VCaP (cell line): Measurements from ENCODE around the gene PSENEN.

Experiments used
- H3K27ac ChIP-seq: fragments of 450-650 bp; 2 replicates; pipeline ENCODE4 v1.5.1; 2017
- TF ChIP-seq, protein P1 (sequence below): fragments of 450-650 bp; conservative IDR thresholded peaks from 2 replicates; pipeline ENCODE4 v1.5.1; 2017; ENCODE audit warnings: mild to moderate bottlenecking, moderate library complexity

PSENEN gene

DNA sequence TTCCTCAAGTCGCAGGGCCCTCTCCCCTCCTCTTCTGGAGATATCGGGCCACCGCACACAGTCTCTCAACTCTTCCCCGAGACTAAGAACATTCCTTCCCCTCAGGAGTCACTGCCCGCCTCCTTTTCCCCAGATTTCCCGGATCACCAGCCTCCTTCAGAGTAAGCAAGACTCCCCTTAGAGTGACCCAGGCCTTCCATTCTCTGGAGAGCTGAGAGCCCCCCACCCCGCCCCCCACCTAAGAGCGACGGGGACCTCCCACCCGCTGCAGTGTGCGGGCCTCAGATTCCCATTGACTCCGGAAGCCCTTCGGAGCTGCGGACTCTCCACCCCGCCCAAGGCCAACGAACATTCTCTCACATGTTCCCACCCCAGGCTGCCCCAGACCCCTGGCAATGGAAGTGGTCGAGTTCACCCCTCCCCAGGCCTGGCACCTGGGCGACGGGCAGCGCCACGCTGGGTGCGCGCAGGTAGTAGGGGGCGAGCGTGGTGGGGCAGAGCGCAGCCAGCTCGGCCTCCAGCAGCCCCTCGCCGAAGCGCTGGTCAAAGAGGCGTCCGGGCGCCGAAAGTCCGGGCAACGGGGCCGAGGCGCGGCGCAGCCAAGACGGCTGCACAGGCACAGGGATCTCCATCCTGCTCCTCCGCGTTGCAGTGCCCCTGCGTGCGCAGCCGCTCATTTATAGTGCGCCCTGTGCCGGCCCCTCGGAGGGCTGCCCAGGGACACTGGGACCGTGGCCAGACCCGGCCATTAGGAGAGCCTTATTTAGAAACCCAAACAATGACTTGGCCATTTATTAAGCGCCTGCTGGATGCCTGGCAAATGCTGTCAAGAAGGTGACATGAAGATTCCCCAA is 11.2 kb downstream of the PSENEN start, which contains the start of gene HSPB6:
Gene HSPB6 (minus strand): TSS at position 653 of the 854 bp plus-strand sequence. CDS start 21 bp downstream, at position 632.
- H3K27ac ChIP-seq = peak within 1 kb of the TSS; percentile 85
- TF ChIP-seq, protein P1, sequence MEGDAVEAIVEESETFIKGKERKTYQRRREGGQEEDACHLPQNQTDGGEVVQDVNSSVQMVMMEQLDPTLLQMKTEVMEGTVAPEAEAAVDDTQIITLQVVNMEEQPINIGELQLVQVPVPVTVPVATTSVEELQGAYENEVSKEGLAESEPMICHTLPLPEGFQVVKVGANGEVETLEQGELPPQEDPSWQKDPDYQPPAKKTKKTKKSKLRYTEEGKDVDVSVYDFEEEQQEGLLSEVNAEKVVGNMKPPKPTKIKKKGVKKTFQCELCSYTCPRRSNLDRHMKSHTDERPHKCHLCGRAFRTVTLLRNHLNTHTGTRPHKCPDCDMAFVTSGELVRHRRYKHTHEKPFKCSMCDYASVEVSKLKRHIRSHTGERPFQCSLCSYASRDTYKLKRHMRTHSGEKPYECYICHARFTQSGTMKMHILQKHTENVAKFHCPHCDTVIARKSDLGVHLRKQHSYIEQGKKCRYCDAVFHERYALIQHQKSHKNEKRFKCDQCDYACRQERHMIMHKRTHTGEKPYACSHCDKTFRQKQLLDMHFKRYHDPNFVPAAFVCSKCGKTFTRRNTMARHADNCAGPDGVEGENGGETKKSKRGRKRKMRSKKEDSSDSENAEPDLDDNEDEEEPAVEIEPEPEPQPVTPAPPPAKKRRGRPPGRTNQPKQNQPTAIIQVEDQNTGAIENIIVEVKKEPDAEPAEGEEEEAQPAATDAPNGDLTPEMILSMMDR = no peak

DNA sequence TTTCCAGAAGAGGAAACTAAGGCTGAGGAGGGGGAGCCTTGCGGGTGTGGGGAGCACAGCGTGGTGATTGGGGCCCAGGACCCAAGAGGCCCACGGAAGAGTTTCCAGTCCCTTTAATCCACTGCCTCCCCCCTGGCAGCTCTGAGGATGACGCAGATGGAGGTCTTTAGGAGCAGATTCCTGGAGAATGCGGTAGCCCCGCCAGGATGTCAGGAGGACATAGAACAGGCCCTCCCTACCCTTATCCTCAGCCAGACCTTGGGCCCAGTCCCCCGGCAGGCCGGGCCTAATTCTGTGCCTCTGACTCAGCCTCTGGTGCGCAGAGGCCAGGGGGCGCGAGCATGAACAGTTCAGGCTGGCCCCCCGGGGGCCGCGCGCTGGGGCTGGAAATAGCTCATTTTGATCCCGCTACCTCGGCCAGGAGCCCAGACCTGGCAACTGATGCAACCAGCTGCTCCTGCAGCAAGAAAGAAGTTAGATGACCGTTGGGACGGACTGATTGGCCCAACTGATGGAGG is 11.8 kb downstream of the PSENEN start:
- TF ChIP-seq, protein P1 = no peak
- H3K27ac ChIP-seq = peak overlapping the region; percentile 85

DNA sequence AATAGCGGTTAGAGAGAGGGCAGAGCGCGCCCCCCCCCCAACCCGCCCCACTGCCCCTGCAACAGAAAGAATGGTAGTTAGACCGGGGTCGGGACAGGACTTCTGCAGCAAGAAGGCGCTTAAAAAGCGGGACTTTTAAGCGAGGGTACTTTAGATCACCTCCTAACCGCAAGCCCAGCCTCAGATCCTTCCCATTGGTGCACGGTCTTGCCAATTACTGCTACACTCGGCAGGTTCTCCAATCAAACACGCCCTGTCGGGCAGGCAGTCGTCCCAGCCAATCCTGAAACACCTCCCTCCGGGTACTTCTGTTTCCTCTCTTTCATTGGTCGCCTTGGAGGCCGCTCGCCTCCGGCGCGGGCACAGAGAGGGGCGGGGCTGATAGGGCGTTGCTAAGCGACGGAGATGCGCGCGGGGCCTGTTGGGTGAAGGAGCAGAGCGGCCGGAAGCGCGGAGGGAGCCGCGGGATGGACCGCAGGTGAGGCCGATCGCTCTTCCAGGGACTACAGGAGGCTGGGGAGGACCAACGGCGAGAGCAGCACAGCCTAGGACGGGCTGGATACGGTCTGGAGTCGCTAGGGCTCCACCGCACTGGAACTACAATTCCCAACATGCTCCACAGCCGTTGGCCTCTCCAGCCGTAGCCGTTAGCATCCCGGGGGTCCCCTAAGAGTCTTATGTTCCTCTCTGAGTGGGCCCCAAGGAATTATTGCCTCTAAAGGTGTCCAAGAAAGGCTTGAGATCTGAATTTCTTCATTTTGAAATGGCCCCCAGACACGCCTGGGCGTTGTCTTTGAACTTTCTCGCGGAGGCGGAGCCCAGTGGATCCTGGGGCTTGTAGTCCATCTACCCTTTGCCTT is 12.5 kb downstream of the PSENEN start, which contains the start of gene PROSER3:
Gene PROSER3 (plus strand): TSS at position 428 of the 860 bp plus-strand sequence. CDS start 40 bp downstream, at position 468.
- TF ChIP-seq, protein P1 = no peak
- peak within 1 kb of the TSS; percentile 85 for H3K27ac ChIP-seq

DNA sequence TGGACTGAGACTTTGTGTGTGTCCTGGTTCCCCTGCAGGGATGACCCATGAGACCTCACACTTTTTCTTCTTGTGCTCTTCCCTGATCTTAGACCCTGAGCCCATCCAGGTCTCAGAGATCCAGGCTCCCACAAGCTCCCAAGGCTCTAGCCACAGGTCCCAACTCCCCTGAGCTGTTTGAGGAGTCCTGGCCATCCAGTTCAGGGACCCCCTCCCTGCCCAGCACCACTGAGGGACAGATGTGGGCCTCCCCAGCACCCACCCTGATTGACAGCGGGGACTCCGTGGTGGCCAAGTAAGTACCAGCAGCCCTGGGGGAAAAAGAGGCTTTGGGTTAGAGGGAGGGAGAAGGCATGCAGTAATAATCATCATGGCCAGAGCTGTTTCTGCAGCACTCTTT is 14.2 kb downstream of the PSENEN start:
- no peak overlapping the region for H3K27ac ChIP-seq
- TF ChIP-seq, protein P1 = no peak

DNA sequence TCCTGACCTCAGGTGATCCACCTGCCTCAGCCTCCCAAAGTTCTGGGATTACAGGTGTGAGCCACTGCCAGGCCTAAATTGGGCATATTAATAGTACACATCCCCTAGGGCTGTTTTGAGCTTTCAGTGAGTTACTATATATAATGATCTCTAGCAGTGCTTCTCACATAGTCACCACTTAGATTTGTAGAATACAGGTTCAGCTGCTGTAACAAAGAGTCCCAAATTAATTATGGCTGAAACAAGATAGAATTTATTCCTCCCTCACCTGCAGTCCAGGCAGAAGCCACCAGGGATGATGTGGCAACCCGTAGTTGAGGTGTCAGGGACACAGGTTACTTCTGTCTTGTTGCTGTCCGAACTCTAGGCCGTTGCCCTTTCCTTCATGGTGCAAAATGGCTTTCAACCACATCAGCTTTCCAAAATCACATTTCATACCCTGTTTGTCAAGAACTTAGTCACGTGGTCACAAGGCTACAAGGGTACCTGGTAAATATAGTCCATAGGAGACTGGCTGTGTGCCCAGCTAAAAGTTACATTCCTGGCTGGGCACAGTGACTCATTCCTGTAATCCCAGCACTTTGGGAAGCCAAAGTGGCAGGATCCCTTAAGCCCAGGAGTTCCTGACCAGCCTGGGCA is 15.4 kb downstream of the PSENEN start:
- H3K27ac ChIP-seq = no peak overlapping the region
- TF ChIP-seq, protein P1 = no peak

DNA sequence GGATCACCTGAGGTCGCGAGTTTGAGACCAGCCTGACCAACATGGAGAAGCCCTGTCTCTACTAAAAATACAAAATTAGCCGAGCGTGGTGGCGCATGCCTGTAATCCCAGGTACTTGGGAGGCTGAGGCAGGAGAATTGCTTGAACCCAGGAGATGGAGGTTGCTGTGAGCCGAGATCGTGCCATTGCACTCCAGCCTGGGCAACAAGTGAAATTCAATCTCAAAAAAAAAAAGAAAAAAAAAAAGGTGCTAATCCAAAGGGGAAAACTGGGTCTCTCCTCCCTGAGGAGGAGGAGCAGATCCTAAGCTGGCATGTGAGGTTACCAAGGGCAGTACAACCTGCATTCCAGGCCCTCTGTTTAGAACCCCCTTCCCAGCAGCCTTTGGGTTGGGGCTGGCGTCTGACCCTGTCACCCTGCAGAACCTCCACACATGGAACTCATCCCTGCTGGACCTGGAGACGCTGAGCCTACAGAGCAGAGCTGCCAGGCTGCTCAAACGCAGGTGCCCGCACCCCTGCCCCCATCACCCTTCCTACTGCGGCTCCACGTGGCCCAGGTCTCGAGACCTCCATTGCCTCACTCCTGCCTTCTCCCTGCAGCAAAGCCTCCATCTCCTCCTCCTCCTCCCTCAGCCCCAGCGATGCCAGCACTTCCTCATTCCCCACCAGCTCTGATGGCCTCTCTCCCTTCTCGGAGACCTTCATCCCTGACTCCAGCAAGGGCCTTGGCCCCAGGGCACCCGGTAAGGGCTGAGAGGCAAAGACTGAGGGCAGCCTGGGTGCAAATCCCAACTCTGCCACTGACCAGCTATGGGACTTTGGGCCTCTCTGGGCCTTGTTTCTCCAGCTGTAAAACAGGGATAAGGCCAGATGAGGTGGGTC is 19.2 kb downstream of the PSENEN start:
- no peak overlapping the region for H3K27ac ChIP-seq
- TF ChIP-seq, protein P1 = no peak
